GM12878 (cell line): ENCODE data around the gene EEF1E1.

ENCODE experiments used
- ZSCAN29 ChIP-seq: fragments of 450-650 bp; IDR thresholded peaks from 2 replicates; pipeline ENCODE4 v1.6.1; 2017; ENCODE audit warnings: mild to moderate bottlenecking, moderate library complexity
- TF ChIP-seq, protein P1 (sequence below), 3 experiments: IDR thresholded peaks in 2 of 3; conservative IDR thresholded peaks in 1 of 3; 2 replicates each; pipeline ENCODE4 v1.5.1; 2011; ENCODE audit warnings: low read depth in 3 of 3, low read length in 3 of 3, mild to moderate bottlenecking in 3 of 3, control low read depth in 2 of 3, moderate library complexity in 2 of 3, inconsistent platforms in 1 of 3, mixed read lengths in 1 of 3; ENCODE audit not compliant: control insufficient read depth in 2 of 3, insufficient read depth in 1 of 3; ENCODE audit errors: extremely low read depth in 1 of 3

DNA sequence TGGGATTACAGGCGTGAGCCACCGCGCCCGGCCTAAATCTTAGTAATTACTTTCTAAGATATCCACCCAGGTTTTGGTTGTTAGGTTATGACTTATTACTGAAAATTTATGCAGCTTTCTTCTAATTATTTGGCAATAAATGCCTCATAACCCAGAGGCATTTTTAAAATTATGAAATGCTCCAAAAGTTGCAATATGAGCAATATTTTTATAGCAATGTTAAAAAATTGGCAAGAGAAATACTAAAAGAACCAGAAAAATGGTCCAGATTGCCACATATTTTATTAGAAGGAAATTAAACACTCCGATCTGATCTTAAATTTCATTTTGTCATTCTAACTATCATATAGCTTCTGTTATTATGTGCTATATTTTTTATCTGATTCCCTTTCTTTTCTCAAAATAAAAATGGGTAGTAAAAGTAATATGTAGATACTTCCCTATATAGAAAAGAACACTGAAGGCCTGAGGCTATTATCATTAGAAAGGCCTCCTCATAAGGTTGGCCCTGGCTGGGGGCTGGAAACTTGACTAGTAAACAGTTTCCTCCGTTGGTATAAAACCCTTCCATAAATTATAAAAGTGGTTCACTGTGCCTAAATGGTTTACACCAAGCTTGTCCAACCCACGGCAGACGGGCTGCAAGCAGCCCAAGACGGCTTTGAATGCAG is 60.3 kb downstream of the EEF1E1 start:
- TF ChIP-seq ZSCAN29: no peak
- TF ChIP-seq, protein P1, sequence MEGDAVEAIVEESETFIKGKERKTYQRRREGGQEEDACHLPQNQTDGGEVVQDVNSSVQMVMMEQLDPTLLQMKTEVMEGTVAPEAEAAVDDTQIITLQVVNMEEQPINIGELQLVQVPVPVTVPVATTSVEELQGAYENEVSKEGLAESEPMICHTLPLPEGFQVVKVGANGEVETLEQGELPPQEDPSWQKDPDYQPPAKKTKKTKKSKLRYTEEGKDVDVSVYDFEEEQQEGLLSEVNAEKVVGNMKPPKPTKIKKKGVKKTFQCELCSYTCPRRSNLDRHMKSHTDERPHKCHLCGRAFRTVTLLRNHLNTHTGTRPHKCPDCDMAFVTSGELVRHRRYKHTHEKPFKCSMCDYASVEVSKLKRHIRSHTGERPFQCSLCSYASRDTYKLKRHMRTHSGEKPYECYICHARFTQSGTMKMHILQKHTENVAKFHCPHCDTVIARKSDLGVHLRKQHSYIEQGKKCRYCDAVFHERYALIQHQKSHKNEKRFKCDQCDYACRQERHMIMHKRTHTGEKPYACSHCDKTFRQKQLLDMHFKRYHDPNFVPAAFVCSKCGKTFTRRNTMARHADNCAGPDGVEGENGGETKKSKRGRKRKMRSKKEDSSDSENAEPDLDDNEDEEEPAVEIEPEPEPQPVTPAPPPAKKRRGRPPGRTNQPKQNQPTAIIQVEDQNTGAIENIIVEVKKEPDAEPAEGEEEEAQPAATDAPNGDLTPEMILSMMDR (IDR thresholded peaks at IDR 0.05 in 2 of 3, conservative IDR thresholded peaks at IDR 0.05 in 1 of 3; ENCODE audit: control insufficient read depth in 2 of 3, extremely low read depth in 1 of 3, insufficient read depth in 1 of 3, low read depth in 3 of 3, low read length in 3 of 3): no peak
